Left hindlimb (tissue), 1 donor: ENCODE data around the gene DLGAP1.
A peak's percentile ranks its signal among the peaks of the same experiment; 100 is the strongest.

Source experiments
- DNase-seq: peaks from one replicate; pipeline ENCODE4 v3.0.0-alpha.2; 2018

DLGAP1 gene

DNA sequence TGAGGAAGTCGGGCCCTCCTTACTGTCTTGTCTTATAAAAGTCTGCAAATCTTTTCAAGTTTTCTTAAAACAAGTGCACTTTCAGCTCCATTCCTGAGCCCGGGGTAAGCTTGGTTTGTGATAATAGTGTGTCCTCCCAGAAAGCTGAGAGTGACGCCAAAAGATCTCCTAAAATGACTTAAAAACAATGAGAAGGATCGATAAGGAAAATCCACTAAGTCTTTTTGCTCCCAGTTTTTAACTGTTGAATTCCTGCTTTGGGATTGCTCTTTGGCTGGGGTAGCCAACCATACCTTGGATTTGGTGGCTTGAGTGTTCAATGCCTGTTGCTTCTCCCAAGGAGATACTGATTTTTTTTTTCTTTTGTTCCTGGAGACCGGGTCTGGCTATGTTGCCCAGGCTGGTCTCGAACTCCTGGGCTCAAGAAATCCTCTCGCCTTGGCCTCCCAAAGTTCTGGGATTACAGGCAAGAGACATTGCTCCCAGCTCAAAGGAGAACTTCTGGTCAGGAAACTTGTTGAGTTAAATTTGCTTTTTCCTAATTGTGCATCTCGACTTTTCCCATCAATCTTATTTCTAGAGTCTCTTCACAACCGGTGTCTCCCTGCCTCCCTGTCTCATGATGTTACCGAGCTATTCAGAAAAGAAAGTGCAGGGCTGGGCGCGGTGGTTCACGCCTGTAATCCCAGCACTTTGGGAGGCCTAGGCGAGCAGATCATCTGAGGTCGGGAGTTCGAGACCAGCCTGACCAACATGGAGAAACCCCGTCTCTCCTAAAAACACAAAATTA is 1002.2 kb downstream of the DLGAP1 start:
- no peak for DNase-seq

- DNase-seq = peak; percentile 63
Observed at GRCh38 chr18:3451989-3452749, 1002.9 kb downstream of the DLGAP1 start.

DNA sequence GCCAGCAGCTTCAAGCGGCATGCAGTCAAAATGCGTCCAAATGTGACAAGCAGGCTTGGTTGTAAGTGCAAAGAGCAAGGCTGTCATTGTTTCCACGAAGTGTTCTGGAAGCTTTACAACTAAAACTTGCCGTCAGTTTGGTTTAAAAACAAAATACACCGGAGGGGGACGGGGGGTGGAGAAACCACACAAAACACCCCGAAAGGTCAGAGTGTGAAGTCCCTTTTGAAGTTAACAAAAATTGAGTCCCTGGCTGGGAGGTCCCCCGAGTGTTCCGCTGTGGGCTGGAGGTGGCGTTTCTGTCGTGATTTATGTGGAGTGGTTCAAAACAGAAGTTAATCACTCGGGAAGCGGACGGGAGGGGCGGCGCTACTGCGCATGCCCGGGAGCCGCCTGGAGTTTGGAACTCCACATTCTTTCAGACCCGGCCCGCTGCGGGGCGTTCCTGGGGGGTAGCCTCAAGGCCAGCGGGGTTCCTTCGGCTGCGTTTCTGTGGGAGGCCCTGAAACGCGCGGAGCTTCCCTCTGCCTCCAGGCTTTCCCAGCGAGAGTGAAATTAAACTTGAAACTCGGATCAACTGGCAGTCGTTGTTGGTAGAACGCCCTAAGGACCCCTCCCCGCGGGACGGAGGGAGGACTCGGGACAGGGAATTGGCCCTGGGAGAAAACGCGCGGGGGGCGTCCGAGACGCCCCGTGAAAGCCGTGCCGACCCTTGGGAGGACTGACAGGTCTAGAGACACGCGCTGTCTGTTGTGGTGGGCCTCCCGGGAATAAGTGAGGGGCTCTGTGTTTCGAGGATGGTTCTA is 1003.7 kb downstream of the DLGAP1 start:
- DNase-seq = peak; percentile 96

DNA sequence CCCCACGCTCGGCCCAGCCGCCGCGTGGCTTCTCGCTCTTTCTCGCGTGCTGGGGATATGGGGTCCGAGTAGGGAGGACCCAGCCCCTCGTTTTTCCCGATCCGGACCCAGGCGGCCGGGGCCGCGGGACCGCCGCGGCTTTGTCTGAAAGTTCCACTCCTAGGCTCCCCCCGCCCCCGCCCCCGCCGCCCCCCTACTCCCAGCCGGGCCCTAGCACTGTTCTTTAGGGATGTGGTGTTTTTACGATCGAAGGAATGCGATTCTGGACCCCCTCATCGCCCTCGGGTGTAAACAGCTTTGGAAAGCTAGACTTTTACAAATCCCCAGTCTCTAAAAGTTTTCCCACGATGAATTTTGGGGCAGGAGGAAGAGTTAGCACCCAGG is 1004.3 kb downstream of the DLGAP1 start:
- DNase-seq = no peak

DNA sequence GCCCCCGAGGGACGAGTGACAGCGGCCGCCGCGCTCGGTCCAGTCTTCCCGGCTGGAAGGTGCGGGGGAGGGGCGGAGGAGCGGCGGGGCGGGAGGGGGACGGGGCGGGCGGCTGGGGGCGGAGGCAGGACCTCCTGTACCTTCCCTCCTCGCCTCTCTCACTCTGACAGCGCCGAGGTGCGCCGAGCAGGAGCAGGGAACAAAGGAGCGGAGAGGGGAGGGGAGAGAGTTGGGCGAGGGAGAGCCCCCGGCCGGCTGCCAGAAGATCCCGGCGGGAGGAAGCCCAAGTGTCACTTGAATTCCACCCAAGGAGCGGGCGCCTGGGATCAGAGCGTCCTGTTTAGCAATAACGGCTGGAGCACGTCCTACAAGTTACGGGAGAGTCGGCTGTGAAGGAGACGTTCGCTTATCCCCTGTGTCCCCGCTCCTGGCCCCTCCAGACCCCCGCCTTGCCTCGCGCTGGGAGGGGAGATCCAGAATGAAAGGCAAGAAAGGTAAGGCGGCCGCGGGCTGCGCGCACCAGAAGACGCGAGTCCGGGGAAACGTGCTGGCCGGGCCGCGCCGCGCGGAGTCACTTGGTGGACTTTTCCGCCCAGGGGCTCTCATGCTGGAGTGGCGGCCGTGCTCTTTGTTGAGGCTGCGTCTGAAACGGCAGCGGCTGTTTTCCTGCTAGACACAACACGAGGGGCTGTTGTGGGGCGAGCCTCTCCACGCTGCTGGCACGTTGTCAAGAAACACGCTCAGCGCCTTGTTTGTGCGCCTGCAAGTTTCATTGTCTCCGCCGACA is 1004.9 kb downstream of the DLGAP1 start, which contains the start of gene TGIF1:
TSS of gene TGIF1 (plus strand) at position 161 of the 787 bp plus-strand sequence. CDS start at position 479, 318 bp downstream.
- DNase-seq = peak; percentile 88

GRCh38 chr18:3449512-3450011 is 1005.5 kb downstream of the DLGAP1 start:
- peak; percentile 90 for DNase-seq

GRCh38 chr18:3448838-3449511 is 1006.1 kb downstream of the DLGAP1 start:
- no peak for DNase-seq

GRCh38 chr18:3447895-3448837 is 1006.9 kb downstream of the DLGAP1 start:
- DNase-seq = peak; percentile 99

- peak; percentile 85 for DNase-seq
Observed at GRCh38 chr18:3447068-3447894, 1007.8 kb downstream of the DLGAP1 start.
